HepG2 (cell line): ENCODE results near the gene NDOR1. TPM values are rescaled to one million over a fixed set of nuclear protein-coding genes. Genes with fewer than 3 reads are reported as not detected.

Source experiments
- ARID2 ChIP-seq: sonication (generic); formaldehyde crosslinking; IDR thresholded peaks from 2 replicates; pipeline ENCODE4 v1.8.1; 2022; ENCODE audit warnings: mild to moderate bottlenecking, missing genetic modification reagents, borderline replicate concordance
- ATAD3A ChIP-seq: sonication (generic); formaldehyde crosslinking; IDR thresholded peaks from 2 replicates; pipeline ENCODE4 v1.4.0; 2020; ENCODE audit warnings: missing genetic modification reagents
- FOXA1 ChIP-seq, 2 experiments: fragments of 450-650 bp in 1 of 2; sonication (generic) in 1 of 2; formaldehyde crosslinking in 1 of 2; IDR thresholded peaks; 2 replicates each; pipeline versions ENCODE4 v1.4.0 to v1.6.1; 2016 to 2020; ENCODE audit warnings: missing genetic modification reagents in 1 of 2
- GABPB1 ChIP-seq: IDR thresholded peaks from 2 replicates; pipeline ENCODE4 v1.6.1; 2016; ENCODE audit warnings: mild to moderate bottlenecking, missing genetic modification reagents, moderate library complexity, missing compliant biosample characterization
- GATA4 ChIP-seq: sonication (generic); IDR thresholded peaks from 2 replicates; pipeline ENCODE4 v1.6.1; 2016; ENCODE audit warnings: antibody characterized with exemption, low read depth, borderline replicate concordance
- GMEB1 ChIP-seq: sonication (generic); formaldehyde crosslinking; IDR thresholded peaks from 2 replicates; pipeline ENCODE4 v1.5.1; 2020; ENCODE audit warnings: missing genetic modification reagents, mild to moderate bottlenecking, borderline replicate concordance
- GZF1 ChIP-seq: sonication (generic); formaldehyde crosslinking; IDR thresholded peaks from 2 replicates; pipeline ENCODE4 v1.5.1; 2020; ENCODE audit warnings: mild to moderate bottlenecking, missing genetic modification reagents
- HINFP ChIP-seq: sonication (generic); formaldehyde crosslinking; IDR thresholded peaks from 2 replicates; pipeline ENCODE4 v1.4.0; 2020; ENCODE audit warnings: low read depth, mild to moderate bottlenecking, missing genetic modification reagents
- NFE2L2 ChIP-seq: fragments of 150-350 bp; IDR thresholded peaks from 2 replicates; pipeline ENCODE4 v1.6.1; 2014; ENCODE audit warnings: low read length
- SIN3B ChIP-seq: fragments of 150-350 bp; IDR thresholded peaks from 2 replicates; pipeline ENCODE4 v1.6.1; 2014; ENCODE audit warnings: low read length
- STAT5B ChIP-seq: sonication (generic); formaldehyde crosslinking; IDR thresholded peaks from 2 replicates; pipeline ENCODE4 v1.4.0; 2020; ENCODE audit warnings: missing genetic modification reagents
- TSC22D2 ChIP-seq: sonication (generic); formaldehyde crosslinking; IDR thresholded peaks from 2 replicates; pipeline ENCODE4 v1.5.1; 2020; ENCODE audit warnings: missing genetic modification reagents, mild to moderate bottlenecking, borderline replicate concordance
- ZFP82 ChIP-seq: sonication (generic); formaldehyde crosslinking; IDR thresholded peaks from 2 replicates; pipeline ENCODE4 v1.5.1; 2020; ENCODE audit warnings: mild to moderate bottlenecking, missing genetic modification reagents, borderline replicate concordance
- ZNF18 ChIP-seq: sonication (generic); formaldehyde crosslinking; IDR thresholded peaks from 2 replicates; pipeline ENCODE4 v1.8.0; 2022; ENCODE audit warnings: mild to moderate bottlenecking, missing genetic modification reagents; ENCODE audit not compliant: insufficient replicate concordance
- ZNF766 ChIP-seq: sonication (generic); formaldehyde crosslinking; IDR thresholded peaks from 2 replicates; pipeline ENCODE4 v1.5.0; 2020; ENCODE audit warnings: missing genetic modification reagents, borderline replicate concordance
- ZNF792 ChIP-seq: IDR thresholded peaks from 2 replicates; pipeline ENCODE4 v1.6.1; 2016
- ZSCAN12 ChIP-seq: sonication (generic); formaldehyde crosslinking; IDR thresholded peaks from 2 replicates; pipeline ENCODE4 v1.9.0; 2021; ENCODE audit warnings: mild to moderate bottlenecking, missing genetic modification reagents
- polyA plus RNA-seq, 8 experiments: library from polyadenylated mRNA; depleted of rRNA in 3 of 8; stranded (reverse) in 7 of 8; unstranded in 1 of 8; fragments of >200 nt; fragmentation: Illumina TruSeq in 4 of 8; extraction: Trizol in 4 of 8; gene quantifications; 2 replicates each; pipeline versions ENCODE4 v1.2.1 to v1.2.3, GENCODE V29; 2011 to 2016; ENCODE audit warnings: low read depth in 4 of 8, missing spikeins in 1 of 8, mixed read lengths in 1 of 8; ENCODE audit not compliant: insufficient read depth in 1 of 8
- total RNA-seq, 5 experiments: library from RNA; depleted of rRNA; stranded (reverse); fragments of >200 nt; fragmentation: Illumina TruSeq; extraction: Trizol; gene quantifications; 2 replicates each; pipeline ENCODE4 v1.2.3, GENCODE V29; 2016; ENCODE audit warnings: low read depth in 1 of 5
- TF ChIP-seq, protein P1 (sequence below): IDR thresholded peaks from 2 replicates; pipeline ENCODE4 v1.6.1; 2012; ENCODE audit warnings: inconsistent platforms
- TF ChIP-seq, protein P2 (sequence below): IDR thresholded peaks from 2 replicates; pipeline ENCODE4 v1.6.1; 2016
- TF ChIP-seq, protein P3 (sequence below): IDR thresholded peaks from 2 replicates; pipeline ENCODE4 v1.6.1; 2016; ENCODE audit warnings: control low read depth
- TF ChIP-seq, protein P4 (sequence below): sonication (generic); formaldehyde crosslinking; IDR thresholded peaks from 2 replicates; pipeline ENCODE4 v1.5.1; 2020; ENCODE audit warnings: mild to moderate bottlenecking, moderate library complexity, missing genetic modification reagents

Gene NDOR1
- total and polyA plus RNA-seq, 2 of the 13 experiments (the other 11 are each of a cell fraction or from before 2014, with no cell fraction given) = 3.6 to 8.7 TPM

DNA sequence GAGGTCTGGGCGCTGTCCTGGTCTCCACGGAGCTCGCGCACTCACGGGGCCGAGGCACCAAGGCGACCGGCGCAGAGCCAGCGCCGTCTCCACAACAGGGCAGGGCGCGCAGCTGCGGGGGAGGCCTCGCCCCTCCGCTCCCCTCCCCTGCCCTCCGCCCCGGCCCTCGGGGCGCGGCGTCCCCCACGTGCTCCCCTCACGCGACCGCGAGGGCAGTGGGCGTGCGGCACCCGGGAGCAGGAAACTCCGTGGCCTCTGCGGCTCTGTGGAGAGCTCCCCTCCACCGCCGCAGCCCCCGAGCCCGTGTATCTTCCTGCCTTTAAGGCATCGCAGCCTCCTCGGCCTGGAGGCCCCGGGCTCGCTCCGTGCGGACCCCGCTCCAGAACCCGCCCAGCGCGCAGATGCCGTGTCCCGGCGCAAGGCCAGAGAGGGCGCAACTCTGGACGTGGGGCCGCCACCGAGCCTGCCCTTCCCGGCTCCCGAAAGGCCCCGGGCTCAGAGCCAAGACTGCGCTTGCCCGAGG lies 34.9 kb downstream of the NDOR1 start (continued):
- no peak for TF ChIP-seq ZNF18 (CRISPR knock-in tag)
- TF ChIP-seq GATA4 = no peak
- 0 out of 2 replicates have a peak, but pooled peaks have one; percentile 57 for TF ChIP-seq ZNF792 (CRISPR knock-in tag)
- TF ChIP-seq, protein P1, sequence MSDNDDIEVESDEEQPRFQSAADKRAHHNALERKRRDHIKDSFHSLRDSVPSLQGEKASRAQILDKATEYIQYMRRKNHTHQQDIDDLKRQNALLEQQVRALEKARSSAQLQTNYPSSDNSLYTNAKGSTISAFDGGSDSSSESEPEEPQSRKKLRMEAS = no peak
- no peak; the same call in 1 of the 2 replicates for TF ChIP-seq ZSCAN12
- TF ChIP-seq TSC22D2 (CRISPR knock-in tag) = no peak
- no peak for TF ChIP-seq GABPB1 (CRISPR knock-in tag)
- TF ChIP-seq ZFP82 = 0 out of 2 replicates have a peak, but pooled peaks have one; percentile 35
- no peak for TF ChIP-seq FOXA1 (IDR thresholded peaks at IDR 0.05)
- TF ChIP-seq FOXA1 (CRISPR knock-in tag; IDR thresholded peaks at IDR 0.05) = no peak
- TF ChIP-seq HINFP (CRISPR knock-in tag) = no peak; the same call in 1 of the 2 replicates
- peak; percentile 25; the same call in 1 of the 2 replicates for TF ChIP-seq GZF1 (CRISPR knock-in tag)
- TF ChIP-seq GMEB1 (CRISPR knock-in tag) = peak; percentile 41; the same call in 1 of the 2 replicates
- TF ChIP-seq, protein P2, sequence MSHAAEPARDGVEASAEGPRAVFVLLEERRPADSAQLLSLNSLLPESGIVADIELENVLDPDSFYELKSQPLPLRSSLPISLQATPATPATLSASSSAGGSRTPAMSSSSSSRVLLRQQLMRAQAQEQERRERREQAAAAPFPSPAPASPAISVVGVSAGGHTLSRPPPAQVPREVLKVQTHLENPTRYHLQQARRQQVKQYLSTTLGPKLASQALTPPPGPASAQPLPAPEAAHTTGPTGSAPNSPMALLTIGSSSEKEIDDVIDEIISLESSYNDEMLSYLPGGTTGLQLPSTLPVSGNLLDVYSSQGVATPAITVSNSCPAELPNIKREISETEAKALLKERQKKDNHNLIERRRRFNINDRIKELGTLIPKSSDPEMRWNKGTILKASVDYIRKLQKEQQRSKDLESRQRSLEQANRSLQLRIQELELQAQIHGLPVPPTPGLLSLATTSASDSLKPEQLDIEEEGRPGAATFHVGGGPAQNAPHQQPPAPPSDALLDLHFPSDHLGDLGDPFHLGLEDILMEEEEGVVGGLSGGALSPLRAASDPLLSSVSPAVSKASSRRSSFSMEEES = peak; percentile 14; the same call in 1 of the 2 replicates
- no peak for TF ChIP-seq SIN3B
- peak; percentile 64; the same call in 1 of the 2 replicates for TF ChIP-seq ZNF766
- TF ChIP-seq, protein P3, sequence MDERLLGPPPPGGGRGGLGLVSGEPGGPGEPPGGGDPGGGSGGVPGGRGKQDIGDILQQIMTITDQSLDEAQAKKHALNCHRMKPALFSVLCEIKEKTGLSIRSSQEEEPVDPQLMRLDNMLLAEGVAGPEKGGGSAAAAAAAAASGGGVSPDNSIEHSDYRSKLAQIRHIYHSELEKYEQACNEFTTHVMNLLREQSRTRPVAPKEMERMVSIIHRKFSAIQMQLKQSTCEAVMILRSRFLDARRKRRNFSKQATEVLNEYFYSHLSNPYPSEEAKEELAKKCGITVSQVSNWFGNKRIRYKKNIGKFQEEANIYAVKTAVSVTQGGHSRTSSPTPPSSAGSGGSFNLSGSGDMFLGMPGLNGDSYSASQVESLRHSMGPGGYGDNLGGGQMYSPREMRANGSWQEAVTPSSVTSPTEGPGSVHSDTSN (CRISPR knock-in tag) = no peak
- no peak for TF ChIP-seq ATAD3A (CRISPR knock-in tag)
- TF ChIP-seq STAT5B = no peak
- TF ChIP-seq, protein P4, sequence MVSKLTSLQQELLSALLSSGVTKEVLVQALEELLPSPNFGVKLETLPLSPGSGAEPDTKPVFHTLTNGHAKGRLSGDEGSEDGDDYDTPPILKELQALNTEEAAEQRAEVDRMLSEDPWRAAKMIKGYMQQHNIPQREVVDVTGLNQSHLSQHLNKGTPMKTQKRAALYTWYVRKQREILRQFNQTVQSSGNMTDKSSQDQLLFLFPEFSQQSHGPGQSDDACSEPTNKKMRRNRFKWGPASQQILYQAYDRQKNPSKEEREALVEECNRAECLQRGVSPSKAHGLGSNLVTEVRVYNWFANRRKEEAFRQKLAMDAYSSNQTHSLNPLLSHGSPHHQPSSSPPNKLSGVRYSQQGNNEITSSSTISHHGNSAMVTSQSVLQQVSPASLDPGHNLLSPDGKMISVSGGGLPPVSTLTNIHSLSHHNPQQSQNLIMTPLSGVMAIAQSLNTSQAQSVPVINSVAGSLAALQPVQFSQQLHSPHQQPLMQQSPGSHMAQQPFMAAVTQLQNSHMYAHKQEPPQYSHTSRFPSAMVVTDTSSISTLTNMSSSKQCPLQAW (CRISPR knock-in tag) = no peak
- no peak for TF ChIP-seq NFE2L2
- TF ChIP-seq ARID2 = no peak
